HCT116 (cell line): Measurements from ENCODE around the gene OSCP1.

ENCODE experiments used
- EGR1 ChIP-seq: IDR thresholded peaks from 2 replicates; pipeline ENCODE4 v1.6.1; 2012; ENCODE audit warnings: low read depth
- EZH2 ChIP-seq: fragments of 200-600 bp; sonication (generic); IDR thresholded peaks from 2 replicates; pipeline ENCODE4 v1.6.1; 2017; ENCODE audit warnings: antibody characterized with exemption, mixed run types
- EZH2phosphoT487 ChIP-seq: fragments of 200-600 bp; IDR thresholded peaks from 2 replicates; pipeline ENCODE4 v1.6.1; 2018; ENCODE audit warnings: antibody characterized with exemption, borderline replicate concordance
- MAX ChIP-seq: IDR thresholded peaks from 2 replicates; pipeline ENCODE4 v1.6.1; 2012
- POLR2AphosphoS5 ChIP-seq: IDR thresholded peaks from 2 replicates; pipeline ENCODE4 v1.6.1; 2011; ENCODE audit warnings: mild to moderate bottlenecking, low read depth, low read length, moderate library complexity
- RAD21 ChIP-seq: IDR thresholded peaks from 2 replicates; pipeline ENCODE4 v1.6.1; 2012; ENCODE audit warnings: low read depth, mild to moderate bottlenecking
- REST ChIP-seq: IDR thresholded peaks from 2 replicates; pipeline ENCODE4 v1.6.1; 2012; ENCODE audit warnings: low read depth
- SIN3A ChIP-seq: IDR thresholded peaks from 2 replicates; pipeline ENCODE4 v1.6.1; 2012; ENCODE audit warnings: low read depth
- SP1 ChIP-seq: IDR thresholded peaks from 2 replicates; pipeline ENCODE4 v1.6.1; 2012; ENCODE audit warnings: low read depth
- YY1 ChIP-seq: IDR thresholded peaks from 2 replicates; pipeline ENCODE4 v1.6.1; 2011; ENCODE audit warnings: low read length, low read depth, moderate library complexity, mild to moderate bottlenecking; ENCODE audit not compliant: insufficient replicate concordance; ENCODE audit errors: extremely low read depth
- ZNF274 ChIP-seq: fragments of 200-500 bp; sonication (Bioruptor generic); IDR thresholded peaks from 2 replicates; pipeline ENCODE4 v1.6.1; 2014; ENCODE audit warnings: mild to moderate bottlenecking, low read depth, low read length, inconsistent platforms
- TF ChIP-seq, protein P1 (sequence below), 3 experiments: fragments of 200-600 bp in 1 of 3; sonication (generic) in 1 of 3; IDR thresholded peaks in 2 of 3; conservative IDR thresholded peaks in 1 of 3; 2 replicates each; pipeline ENCODE4 v1.5.1; 2012 to 2017; ENCODE audit warnings: low read depth in 2 of 3, low read length in 2 of 3, antibody characterized with exemption in 1 of 3, borderline replicate concordance in 1 of 3, control low read depth in 1 of 3, mild to moderate bottlenecking in 1 of 3, mixed read lengths in 1 of 3, mixed run types in 1 of 3, moderate library complexity in 1 of 3; ENCODE audit not compliant: insufficient read depth in 1 of 3
- TF ChIP-seq, protein P2 (sequence below): IDR thresholded peaks from 2 replicates; pipeline ENCODE4 v1.6.1; 2011; ENCODE audit warnings: mild to moderate bottlenecking, low read length, moderate library complexity; ENCODE audit not compliant: insufficient replicate concordance; ENCODE audit errors: extremely low read depth

- no peak for TF ChIP-seq YY1
- TF ChIP-seq POLR2AphosphoS5 = no peak
- TF ChIP-seq, protein P1, sequence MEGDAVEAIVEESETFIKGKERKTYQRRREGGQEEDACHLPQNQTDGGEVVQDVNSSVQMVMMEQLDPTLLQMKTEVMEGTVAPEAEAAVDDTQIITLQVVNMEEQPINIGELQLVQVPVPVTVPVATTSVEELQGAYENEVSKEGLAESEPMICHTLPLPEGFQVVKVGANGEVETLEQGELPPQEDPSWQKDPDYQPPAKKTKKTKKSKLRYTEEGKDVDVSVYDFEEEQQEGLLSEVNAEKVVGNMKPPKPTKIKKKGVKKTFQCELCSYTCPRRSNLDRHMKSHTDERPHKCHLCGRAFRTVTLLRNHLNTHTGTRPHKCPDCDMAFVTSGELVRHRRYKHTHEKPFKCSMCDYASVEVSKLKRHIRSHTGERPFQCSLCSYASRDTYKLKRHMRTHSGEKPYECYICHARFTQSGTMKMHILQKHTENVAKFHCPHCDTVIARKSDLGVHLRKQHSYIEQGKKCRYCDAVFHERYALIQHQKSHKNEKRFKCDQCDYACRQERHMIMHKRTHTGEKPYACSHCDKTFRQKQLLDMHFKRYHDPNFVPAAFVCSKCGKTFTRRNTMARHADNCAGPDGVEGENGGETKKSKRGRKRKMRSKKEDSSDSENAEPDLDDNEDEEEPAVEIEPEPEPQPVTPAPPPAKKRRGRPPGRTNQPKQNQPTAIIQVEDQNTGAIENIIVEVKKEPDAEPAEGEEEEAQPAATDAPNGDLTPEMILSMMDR (IDR thresholded peaks at IDR 0.05 in 2 of 3, conservative IDR thresholded peaks at IDR 0.05 in 1 of 3; ENCODE audit: borderline replicate concordance in 1 of 3, insufficient read depth in 1 of 3, low read depth in 2 of 3, low read length in 2 of 3) = no peak
- TF ChIP-seq EGR1 = no peak
- TF ChIP-seq RAD21 = no peak
- no peak for TF ChIP-seq SP1
- TF ChIP-seq EZH2phosphoT487 = no peak
- no peak for TF ChIP-seq ZNF274
- no peak for TF ChIP-seq MAX
- no peak for TF ChIP-seq EZH2
- no peak for TF ChIP-seq REST
- TF ChIP-seq SIN3A = no peak
- TF ChIP-seq, protein P2, sequence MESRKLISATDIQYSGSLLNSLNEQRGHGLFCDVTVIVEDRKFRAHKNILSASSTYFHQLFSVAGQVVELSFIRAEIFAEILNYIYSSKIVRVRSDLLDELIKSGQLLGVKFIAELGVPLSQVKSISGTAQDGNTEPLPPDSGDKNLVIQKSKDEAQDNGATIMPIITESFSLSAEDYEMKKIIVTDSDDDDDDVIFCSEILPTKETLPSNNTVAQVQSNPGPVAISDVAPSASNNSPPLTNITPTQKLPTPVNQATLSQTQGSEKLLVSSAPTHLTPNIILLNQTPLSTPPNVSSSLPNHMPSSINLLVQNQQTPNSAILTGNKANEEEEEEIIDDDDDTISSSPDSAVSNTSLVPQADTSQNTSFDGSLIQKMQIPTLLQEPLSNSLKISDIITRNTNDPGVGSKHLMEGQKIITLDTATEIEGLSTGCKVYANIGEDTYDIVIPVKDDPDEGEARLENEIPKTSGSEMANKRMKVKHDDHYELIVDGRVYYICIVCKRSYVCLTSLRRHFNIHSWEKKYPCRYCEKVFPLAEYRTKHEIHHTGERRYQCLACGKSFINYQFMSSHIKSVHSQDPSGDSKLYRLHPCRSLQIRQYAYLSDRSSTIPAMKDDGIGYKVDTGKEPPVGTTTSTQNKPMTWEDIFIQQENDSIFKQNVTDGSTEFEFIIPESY = no peak
Measured at GRCh38 chr1:36440044-36440443, 10.2 kb downstream of the OSCP1 start.
